ENCODE measurements around the gene RAB6B.

The RAB6B gene

GRCh38 chr3:133857767-133858166, 37.9 kb downstream of the RAB6B start:
- DNase-seq (ENCODE audit: low read depth), result no peak
- no peak for TF ChIP-seq CTCF (IDR thresholded peaks at IDR 0.05; ENCODE audit: insufficient read depth, low read depth, low read length, missing control alignments)
- H3K4me3 ChIP-seq (ENCODE audit: low read length), result no peak overlapping the region

GRCh38 chr3:133856316-133856715, 39.4 kb downstream of the RAB6B start:
- no peak for TF ChIP-seq CTCF (IDR thresholded peaks at IDR 0.05; ENCODE audit: insufficient read depth, low read depth, low read length, missing control alignments)
- H3K4me3 ChIP-seq (ENCODE audit: low read length), result no peak overlapping the region
- no peak for DNase-seq (ENCODE audit: low read depth)

- TF ChIP-seq CTCF (IDR thresholded peaks at IDR 0.05; ENCODE audit: insufficient read depth, low read depth, low read length, missing control alignments), result no peak
- DNase-seq (ENCODE audit: low read depth), result no peak
- H3K4me3 ChIP-seq (ENCODE audit: low read length), result no peak overlapping the region
These were observed 39.9 kb downstream of the RAB6B start for GRCh38 chr3:133855772-133856171.

- no peak for DNase-seq (ENCODE audit: low read depth)
- H3K4me3 ChIP-seq (ENCODE audit: low read length), result no peak overlapping the region
- no peak for TF ChIP-seq CTCF (IDR thresholded peaks at IDR 0.05; ENCODE audit: insufficient read depth, low read depth, low read length, missing control alignments)
These were observed 40.7 kb downstream of the RAB6B start for GRCh38 chr3:133855002-133855370.

GRCh38 chr3:133854264-133855001, 41.2 kb downstream of the RAB6B start:
- DNase-seq (ENCODE audit: low read depth), result no peak
- TF ChIP-seq CTCF (IDR thresholded peaks at IDR 0.05; ENCODE audit: insufficient read depth, low read depth, low read length, missing control alignments), result no peak
- H3K4me3 ChIP-seq (ENCODE audit: low read length), result no peak overlapping the region

- DNase-seq (ENCODE audit: low read depth), result no peak
- TF ChIP-seq CTCF (IDR thresholded peaks at IDR 0.05; ENCODE audit: insufficient read depth, low read depth, low read length, missing control alignments), result no peak
- H3K4me3 ChIP-seq (ENCODE audit: low read length), result no peak overlapping the region
These were observed 41.8 kb downstream of the RAB6B start for GRCh38 chr3:133853925-133854227.
